Measurements from ENCODE around the gene CDK5RAP2. TPM values are rescaled to one million over a fixed set of nuclear protein-coding genes. Genes with fewer than 3 reads are reported as not detected.
A peak's percentile ranks its signal among the peaks of the same experiment; 100 is the strongest.
"Not testable (repeated sequence)": the region's sequence is repeated elsewhere in the genome, so short reads cannot be mapped to it uniquely, and the experiment has no call there.

The CDK5RAP2 gene
- total RNA-seq (2014; rRNA removed; shearing (Covaris generic)), result 75.8 and 77.0 TPM in 2 replicates
- 49.2 and 52.6 TPM in 2 replicates for polyA plus RNA-seq (2016; fragmentation: Nextera tagmentation; extraction: Ambion mirVana)

- Histone ChIP-seq H3K27me3 (replicated peaks; ENCODE audit: insufficient read depth) (no peaks in the 10 kb centered on the region), H3K4me3 (peak within 1 kb of the TSS; percentile 94), H3K27ac (peak within 1 kb of the TSS; percentile 55), H3K36me3 (ENCODE audit: low read depth) (no peaks in the 10 kb centered on the region), H3K4me2 (ENCODE audit: unreplicated experiment) (peak within 1 kb of the TSS; percentile 86), H4K20me1 (ENCODE audit: insufficient read depth) (no peaks in the 10 kb centered on the region), H3K4me1 (ENCODE audit: insufficient read depth) (peaks cover 20% of the 10 kb centered on the region), H2AFZ (peak within 1 kb of the TSS; percentile 100), H3K9me2 (ENCODE audit: insufficient read depth) (no peaks in the 10 kb centered on the region), H3K79me2 (ENCODE audit: insufficient read depth) (peaks cover 46% of the 10 kb centered on the region), H3K9ac (peak within 1 kb of the TSS; percentile 92), H3F3A (ENCODE audit: insufficient read depth) (no peaks in the 10 kb centered on the region), H3K9me3 (ENCODE audit: low read depth) (no peaks in the 10 kb centered on the region)
- TF ChIP-seq EZH2 (IDR thresholded peaks at IDR 0.05; ENCODE audit: insufficient read depth, poor library complexity, severe bottlenecking), result no peak
- no peak for TF ChIP-seq EZH2phosphoT487 (IDR thresholded peaks at IDR 0.05; ENCODE audit: insufficient read depth, low read depth)
- 13 to 14% methylated on average over 28 to 33 of the region's 33 CpGs for WGBS, 2 experiments (ENCODE audit: low coverage in 1 of 2, low lambda C conversion rate in 2 of 2, missing lambda C conversion rate in 2 of 2)
- in situ Hi-C loops (cut with MboI), result no loop called here
- DNase-seq, result peak; percentile 99
Observed at GRCh38 chr9:120580051-120580896, at the start of gene CDK5RAP2. TSS of gene CDK5RAP2 (minus strand) at chr9:120580167. CDS start at chr9:120579978, 189 bp downstream.

GRCh38 chr9:120628925-120629497 lies 49.0 kb upstream of the CDK5RAP2 start:
- H3K9me2 ChIP-seq (ENCODE audit: insufficient read depth); H3F3A ChIP-seq (ENCODE audit: insufficient read depth); H3K4me3 ChIP-seq; H4K20me1 ChIP-seq (ENCODE audit: insufficient read depth); H3K79me2 ChIP-seq (ENCODE audit: insufficient read depth); H3K27ac ChIP-seq; H3K9ac ChIP-seq; H3K4me1 ChIP-seq (ENCODE audit: insufficient read depth); H2AFZ ChIP-seq; H3K27me3 ChIP-seq (replicated peaks; ENCODE audit: insufficient read depth); H3K4me2 ChIP-seq (ENCODE audit: unreplicated experiment); H3K9me3 ChIP-seq (ENCODE audit: low read depth); in situ Hi-C loops (cut with MboI); H3K36me3 ChIP-seq (ENCODE audit: low read depth): not testable (repeated sequence)
- DNase-seq, result peak; percentile 74
- WGBS, 2 experiments (ENCODE audit: low coverage in 1 of 2, low lambda C conversion rate in 2 of 2, missing lambda C conversion rate in 2 of 2), result 55 to 63% methylated on average over 3 of the region's 3 CpGs

- Histone ChIP-seq H3K27me3 (replicated peaks; ENCODE audit: insufficient read depth) (no peaks in the 10 kb centered on the region), H3K36me3 (ENCODE audit: low read depth) (no peaks in the 10 kb centered on the region), H3K4me1 (ENCODE audit: insufficient read depth) (no peaks in the 10 kb centered on the region), H3K4me3 (no peak overlapping the region), H3K9me3 (ENCODE audit: low read depth) (no peaks in the 10 kb centered on the region), H4K20me1 (ENCODE audit: insufficient read depth) (no peaks in the 10 kb centered on the region), H3K9me2 (ENCODE audit: insufficient read depth) (no peaks in the 10 kb centered on the region), H2AFZ (no peak overlapping the region), H3K9ac (no peak overlapping the region), H3K27ac (no peak overlapping the region), H3F3A (ENCODE audit: insufficient read depth) (0 out of 2 replicates have a peak, but pooled peaks cover 4% of the 10 kb centered on the region), H3K79me2 (ENCODE audit: insufficient read depth) (no peaks in the 10 kb centered on the region), H3K4me2 (ENCODE audit: unreplicated experiment) (no peak overlapping the region)
- TF ChIP-seq EZH2 (IDR thresholded peaks at IDR 0.05; ENCODE audit: insufficient read depth, poor library complexity, severe bottlenecking), result no peak
- no peak for TF ChIP-seq EZH2phosphoT487 (IDR thresholded peaks at IDR 0.05; ENCODE audit: insufficient read depth, low read depth)
- 42 to 56% methylated on average over 4 of the region's 4 CpGs for WGBS, 2 experiments (ENCODE audit: low coverage in 1 of 2, low lambda C conversion rate in 2 of 2, missing lambda C conversion rate in 2 of 2)
- no peak for DNase-seq
- in situ Hi-C loops (cut with MboI), result no loop called here
Observed at GRCh38 chr9:120628207-120628924, 48.4 kb upstream of the CDK5RAP2 start.

- 60 to 68% methylated on average over 2 of the region's 2 CpGs for WGBS, 2 experiments (ENCODE audit: low coverage in 1 of 2, low lambda C conversion rate in 2 of 2, missing lambda C conversion rate in 2 of 2)
- H4K20me1 ChIP-seq (ENCODE audit: insufficient read depth), result no peaks in the 10 kb centered on the region
- H3K4me1 ChIP-seq (ENCODE audit: insufficient read depth), result no peaks in the 10 kb centered on the region
- no peaks in the 10 kb centered on the region for H3K9me2 ChIP-seq (ENCODE audit: insufficient read depth)
- no peak overlapping the region for H3K4me3 ChIP-seq
- in situ Hi-C loops (cut with MboI), result no loop called here
- DNase-seq, result no peak
- H3F3A ChIP-seq (ENCODE audit: insufficient read depth), result 0 out of 2 replicates have a peak, but pooled peaks cover 4% of the 10 kb centered on the region
- H3K27me3 ChIP-seq (replicated peaks; ENCODE audit: insufficient read depth), result no peaks in the 10 kb centered on the region
- H3K9ac ChIP-seq, result no peak overlapping the region
- TF ChIP-seq EZH2phosphoT487 (IDR thresholded peaks at IDR 0.05; ENCODE audit: insufficient read depth, low read depth) (no peak), EZH2 (IDR thresholded peaks at IDR 0.05; ENCODE audit: insufficient read depth, poor library complexity, severe bottlenecking) (no peak)
- H3K9me3 ChIP-seq (ENCODE audit: low read depth), result no peaks in the 10 kb centered on the region
- H3K36me3 ChIP-seq (ENCODE audit: low read depth), result no peaks in the 10 kb centered on the region
- no peaks in the 10 kb centered on the region for H3K79me2 ChIP-seq (ENCODE audit: insufficient read depth)
- no peak overlapping the region for H2AFZ ChIP-seq
- no peak overlapping the region for H3K4me2 ChIP-seq (ENCODE audit: unreplicated experiment)
- no peak overlapping the region for H3K27ac ChIP-seq
Observed at GRCh38 chr9:120627073-120627472, 47.1 kb upstream of the CDK5RAP2 start.
